SHP77 treated with DMSO at 0.1 percent for 48 hours (cell line): Measurements from ENCODE around the gene SNTG2.

ENCODE experiments used
- DNase-seq: peaks from one replicate; lab custom pipeline; 2025; lab: John Stamatoyannopoulos, UW

SNTG2 gene

DNA sequence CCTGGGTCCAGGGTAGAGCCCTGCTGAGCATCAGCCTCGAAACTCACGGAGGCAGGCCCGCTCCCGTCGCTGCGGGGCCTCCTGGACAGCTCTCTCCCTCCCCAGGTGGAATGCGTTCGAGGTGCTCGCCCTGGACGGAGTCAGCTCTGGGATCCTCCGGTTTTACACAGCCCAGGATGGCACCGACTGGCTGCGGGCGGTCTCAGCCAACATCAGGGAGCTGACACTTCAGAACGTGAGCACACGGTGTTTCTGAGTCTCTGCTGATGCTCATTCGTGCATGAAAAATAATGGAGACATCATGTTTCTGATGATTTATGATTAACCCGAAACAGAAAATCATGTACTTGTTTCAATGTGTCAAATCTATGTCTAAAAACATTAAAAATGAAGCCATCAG lies 287.1 kb downstream of the SNTG2 start:
- no peak for DNase-seq

- no peak for DNase-seq
Observed at GRCh38 chr2:1238598-1239138, 288.0 kb downstream of the SNTG2 start.

- DNase-seq = no peak
Observed at GRCh38 chr2:1245193-1245592, 294.5 kb downstream of the SNTG2 start.

DNA sequence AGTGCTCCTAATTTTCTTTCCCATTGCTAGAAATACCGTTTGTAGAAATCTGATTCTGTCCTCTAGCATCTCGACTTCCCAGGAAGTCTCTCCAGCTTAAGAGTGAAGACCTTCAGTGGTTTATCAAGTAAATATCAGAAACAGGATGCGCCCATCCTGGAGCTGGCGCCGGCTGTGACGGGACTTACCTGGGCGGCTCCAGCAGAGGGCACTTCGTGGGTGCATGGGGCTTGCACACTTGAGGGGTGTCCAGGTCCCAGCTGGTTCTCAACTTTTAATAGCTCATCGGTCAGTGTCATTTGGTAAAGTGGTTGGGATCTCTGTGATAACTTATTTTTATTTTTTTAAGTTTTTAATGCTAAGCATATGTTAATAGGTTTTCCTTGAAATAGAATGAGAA lies 295.6 kb downstream of the SNTG2 start:
- DNase-seq = no peak

DNA sequence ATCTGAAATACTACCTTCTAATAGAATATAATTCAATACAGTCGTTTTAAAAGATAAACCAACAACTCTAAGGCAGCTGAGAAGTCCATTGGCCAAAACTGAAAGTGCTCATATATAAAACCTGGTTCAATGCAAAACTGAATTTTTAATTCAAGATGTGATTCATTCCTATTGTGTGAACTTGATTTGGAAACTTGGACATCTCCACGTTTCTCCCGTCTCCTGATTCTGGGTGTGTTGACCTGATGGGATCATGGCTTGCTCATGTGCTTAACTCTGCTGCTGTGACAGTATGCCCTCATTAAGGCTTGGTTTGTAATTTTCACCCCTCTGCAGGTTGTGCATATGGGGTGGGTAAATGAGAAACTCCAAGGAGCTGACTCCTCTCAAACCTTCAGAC lies 296.3 kb downstream of the SNTG2 start:
- DNase-seq = no peak

- no peak for DNase-seq
Observed at GRCh38 chr2:1248187-1248586, 297.5 kb downstream of the SNTG2 start.

DNA sequence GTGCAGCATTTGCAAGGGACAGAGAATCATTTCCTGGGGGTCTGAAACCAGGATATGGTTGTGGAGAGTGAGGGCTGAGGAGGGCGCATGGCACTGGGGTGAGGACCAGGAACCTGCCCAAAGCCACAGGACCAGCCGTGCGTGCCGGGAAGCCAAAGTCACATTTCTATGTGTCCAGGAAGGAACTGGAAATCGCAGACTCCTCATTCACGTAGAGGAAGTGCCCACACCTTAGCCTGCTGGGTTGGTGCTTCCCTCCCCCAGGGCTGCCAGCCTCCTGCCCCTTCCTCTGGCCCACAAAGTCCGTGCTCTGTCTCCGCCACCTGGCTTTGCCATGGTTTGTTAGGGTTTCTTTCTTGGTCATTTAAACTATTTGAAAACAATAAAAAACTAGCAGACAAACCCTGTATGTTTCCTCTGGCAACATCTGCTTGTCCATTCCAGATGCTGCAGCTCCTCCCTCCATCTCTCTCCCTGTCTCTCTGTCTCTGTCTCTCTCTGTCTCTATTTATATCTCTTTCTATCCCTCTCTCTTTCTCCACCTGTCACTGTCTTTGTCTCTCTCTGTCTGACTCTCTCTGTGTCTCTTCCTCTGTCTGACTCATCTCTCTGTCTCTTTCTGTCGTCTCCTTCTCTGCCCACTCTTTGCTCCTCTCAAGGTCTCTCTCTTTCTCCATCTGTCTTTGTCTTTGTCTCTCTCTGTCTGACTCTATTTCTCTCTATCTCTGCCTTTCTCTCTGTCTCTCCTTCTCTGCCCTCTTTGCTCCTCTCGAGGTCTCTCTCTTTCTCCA lies 299.4 kb downstream of the SNTG2 start:
- no peak for DNase-seq

- no peak for DNase-seq
Observed at GRCh38 chr2:1251520-1251919, 300.9 kb downstream of the SNTG2 start.

- DNase-seq = no peak
Observed at GRCh38 chr2:1253629-1254028, 303.0 kb downstream of the SNTG2 start.

DNA sequence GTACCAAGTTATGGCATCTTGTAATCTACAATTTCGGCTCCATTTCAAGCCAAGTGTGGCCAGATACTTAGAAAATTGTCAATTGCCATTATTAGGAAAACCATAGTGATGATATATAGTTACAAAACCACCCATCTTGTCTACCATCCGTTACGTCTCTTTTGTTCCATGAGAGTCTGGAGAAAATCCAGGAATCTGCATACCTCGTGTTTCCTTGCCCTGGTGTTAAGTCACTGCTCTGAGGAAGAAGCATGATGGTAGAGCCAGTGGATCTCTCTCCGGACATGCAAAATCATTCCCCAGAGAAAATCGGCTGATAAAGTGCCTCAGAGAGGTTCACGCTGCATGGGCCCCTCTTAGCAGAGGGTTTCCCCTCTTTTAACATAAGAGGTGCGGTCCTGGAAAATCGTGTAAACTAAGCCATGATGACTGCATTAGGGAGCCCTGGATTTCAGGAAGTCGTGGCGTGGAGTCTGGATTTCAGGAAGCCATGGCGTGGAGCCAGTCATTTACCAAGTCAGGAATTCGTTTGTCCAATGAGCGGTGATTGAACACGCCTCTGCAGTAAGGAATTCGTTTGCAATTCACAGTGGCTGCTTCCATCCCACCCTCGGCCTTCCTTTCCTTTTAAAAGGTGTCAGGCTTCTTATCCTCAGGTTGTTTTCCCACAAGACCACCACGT lies 304.2 kb downstream of the SNTG2 start:
- no peak for DNase-seq

DNA sequence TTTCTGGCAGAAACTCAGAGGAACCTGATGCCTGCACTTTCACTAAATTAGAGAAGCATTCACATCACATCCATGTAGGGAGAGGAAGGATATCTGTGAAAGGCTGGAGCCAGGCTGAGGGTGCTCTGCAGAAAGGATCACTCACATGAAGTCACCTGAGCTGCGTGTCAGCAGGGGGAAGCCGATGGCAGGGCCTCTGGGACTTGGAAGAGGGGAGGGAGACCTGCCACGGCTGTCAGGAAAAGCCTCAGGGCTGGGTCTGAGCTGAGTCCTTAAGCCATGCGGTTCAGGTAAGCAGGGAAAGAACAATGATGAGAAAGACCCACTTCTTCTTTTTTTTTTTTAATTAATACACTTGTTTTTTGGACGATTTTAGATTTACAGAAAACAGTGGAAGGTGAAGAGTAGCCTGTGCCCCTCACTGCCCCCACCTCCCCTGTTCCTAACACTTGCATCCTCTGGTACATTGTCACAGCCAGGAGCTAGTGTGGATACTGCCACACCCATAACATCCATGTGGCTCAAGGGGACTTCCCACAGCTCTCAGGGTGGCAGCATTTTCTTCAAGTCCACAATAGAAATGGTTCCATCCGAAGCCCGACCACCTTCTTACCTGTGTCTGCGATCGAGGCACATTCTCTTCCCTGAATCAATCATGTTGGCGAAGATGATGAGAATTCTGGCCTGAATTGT lies 306.1 kb downstream of the SNTG2 start:
- DNase-seq = no peak

- DNase-seq = no peak
Observed at GRCh38 chr2:1257334-1257733, 306.7 kb downstream of the SNTG2 start.

DNA sequence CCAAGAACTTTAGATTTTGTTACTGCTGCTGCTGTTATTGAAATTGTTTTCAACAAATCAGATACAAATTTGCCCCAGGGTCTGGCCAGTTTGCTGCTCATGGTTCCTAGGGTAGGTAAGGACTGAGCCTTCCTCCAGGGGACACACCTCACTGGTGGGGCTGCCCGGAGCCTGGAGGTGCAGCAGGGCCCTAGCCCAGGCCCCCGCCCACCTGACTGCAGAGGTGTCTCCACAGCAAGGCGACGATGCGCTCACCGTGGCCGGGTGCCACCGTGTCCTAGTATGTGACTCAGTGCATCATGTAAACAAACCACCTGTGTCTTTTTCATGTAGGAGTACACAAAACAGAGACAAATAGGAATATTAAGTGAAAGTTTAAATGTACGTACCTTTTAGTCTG lies 309.1 kb downstream of the SNTG2 start:
- DNase-seq = no peak

- DNase-seq = no peak
Observed at GRCh38 chr2:1262609-1263008, 312.0 kb downstream of the SNTG2 start.

- DNase-seq = no peak
Observed at GRCh38 chr2:1265454-1265853, 314.8 kb downstream of the SNTG2 start.

DNA sequence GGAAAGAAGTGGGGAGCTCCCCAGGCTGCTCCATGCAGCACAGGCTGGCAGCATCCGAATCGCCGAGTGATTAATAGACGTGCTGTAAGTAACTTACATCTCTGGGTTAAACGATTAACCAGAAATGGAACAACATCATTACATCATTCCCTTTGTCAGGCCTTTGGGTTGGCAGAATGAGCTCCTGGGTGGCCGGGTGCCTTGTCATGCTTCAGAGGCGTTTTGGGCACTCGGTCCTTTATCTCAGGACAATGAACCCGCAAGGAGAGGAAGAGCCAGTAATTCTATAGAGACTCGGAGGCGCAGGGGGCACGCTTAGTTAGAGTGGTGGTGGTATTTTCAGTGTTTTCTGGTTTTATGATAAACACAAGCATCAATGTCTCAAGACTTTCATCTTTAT lies 315.7 kb downstream of the SNTG2 start:
- DNase-seq = no peak

GRCh38 chr2:1268034-1268433 lies 317.4 kb downstream of the SNTG2 start:
- DNase-seq = no peak

GRCh38 chr2:1269812-1270211 lies 319.2 kb downstream of the SNTG2 start:
- DNase-seq = no peak

DNA sequence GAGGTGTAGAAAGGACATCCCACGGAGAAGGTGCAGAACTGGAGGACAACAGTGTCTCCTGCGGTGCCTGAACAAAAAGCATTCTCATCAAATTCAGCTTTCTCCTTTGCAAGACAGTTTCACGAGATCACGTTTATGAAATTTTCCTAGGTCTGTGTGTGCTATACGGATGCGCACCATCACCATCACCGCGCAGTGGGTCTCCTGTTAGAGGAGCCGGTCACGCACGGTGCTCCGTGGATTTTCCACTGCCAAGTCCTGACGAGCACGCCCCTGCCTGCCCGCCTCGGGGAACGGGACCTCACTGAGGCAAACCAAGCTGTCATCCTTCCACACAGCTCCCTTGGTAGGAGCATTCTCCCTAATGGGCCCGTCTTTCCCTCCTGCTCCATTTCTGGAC lies 322.2 kb downstream of the SNTG2 start:
- no peak for DNase-seq

- no peak for DNase-seq
Observed at GRCh38 chr2:1277634-1278033, 327.0 kb downstream of the SNTG2 start.

DNA sequence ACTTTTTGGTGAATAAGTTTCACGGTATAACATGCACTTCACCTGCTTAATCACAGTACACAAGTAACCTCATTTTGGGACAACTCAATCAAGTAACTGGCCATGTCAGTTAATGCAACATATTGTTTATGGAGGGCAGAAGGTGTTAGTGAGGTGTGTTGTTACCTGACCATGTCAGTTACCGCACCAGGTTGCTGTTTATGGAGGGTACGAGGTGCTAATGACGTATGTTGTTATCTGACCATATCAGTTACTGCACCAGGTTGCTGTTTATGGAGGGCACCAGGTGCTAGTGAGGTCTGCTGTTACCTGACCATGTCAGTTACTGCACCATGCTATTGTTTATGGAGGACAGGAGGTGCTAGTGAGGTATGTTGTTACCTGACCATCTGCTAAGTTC lies 327.5 kb downstream of the SNTG2 start:
- DNase-seq = no peak

DNA sequence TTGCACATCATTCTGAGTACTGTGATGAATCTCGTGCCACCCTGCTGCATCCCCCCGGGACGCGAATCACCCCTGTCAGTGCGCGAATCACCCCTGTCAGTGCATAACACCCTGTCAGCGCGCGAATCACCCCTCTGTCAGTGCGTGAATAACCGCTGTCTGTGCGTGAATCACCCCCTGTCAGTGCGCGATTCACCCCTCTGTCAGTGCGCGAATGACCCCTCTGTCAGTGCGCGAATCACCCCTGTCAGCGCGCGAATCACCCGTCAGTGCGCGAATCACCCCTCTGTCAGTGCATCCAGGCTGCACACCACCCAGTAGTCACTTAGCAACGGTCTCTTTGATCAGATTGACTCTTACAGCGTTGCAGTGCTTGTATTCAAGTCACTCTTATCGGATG lies 328.2 kb downstream of the SNTG2 start:
- no peak for DNase-seq

DNA sequence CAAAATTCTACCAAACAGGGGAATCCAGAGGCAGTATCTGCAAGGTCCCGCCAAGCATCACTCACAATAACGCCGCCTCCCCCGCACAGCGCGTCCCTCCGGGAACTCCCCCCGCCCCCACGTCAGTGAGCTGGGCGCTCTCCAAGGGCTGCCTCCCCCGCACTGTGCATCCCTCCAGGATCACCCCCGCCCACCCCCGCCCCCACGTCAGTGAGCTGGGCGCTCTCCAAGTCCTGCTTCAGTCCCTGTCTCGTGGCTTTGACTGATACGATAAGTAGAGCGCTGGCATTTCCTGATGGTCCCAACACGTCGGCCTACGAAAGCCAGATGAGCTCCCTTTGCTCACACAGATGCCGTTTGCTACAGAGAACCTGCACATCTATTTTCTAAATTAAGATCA lies 331.9 kb downstream of the SNTG2 start:
- DNase-seq = no peak
